Stomach (tissue), 9 donors: ENCODE results near the gene ZFPL1. TPM values are rescaled to one million over a fixed set of nuclear protein-coding genes. Genes with fewer than 3 reads are reported as not detected.

ENCODE experiments used
- DNase-seq, 2 donors: peaks; one replicate each; pipeline versions ENCODE4 v3.0.0 to v3.0.0-alpha.2; 2013 to 2019
- H3K27ac ChIP-seq, 5 donors: fragments of 200-600 bp in 4 of 5; sonication (generic) in 4 of 5; one replicate each; pipeline ENCODE4 v1.5.1; 2013 to 2019; ENCODE audit warnings: mild to moderate bottlenecking in 1 of 5, moderate library complexity in 1 of 5
- H3K27me3 ChIP-seq, 3 donors: fragments of 200-600 bp; sonication (generic); one replicate each; pipeline ENCODE4 v1.5.1; 2017 to 2019; ENCODE audit warnings: mixed run types in 1 of 3
- H3K36me3 ChIP-seq, 4 donors: fragments of 200-600 bp; sonication (generic); 1 replicate in 3 of 4; 2 replicates in 1 of 4; pipeline ENCODE4 v1.5.1; 2016 to 2019
- H3K4me1 ChIP-seq, 4 donors: fragments of 200-600 bp; sonication (generic); one replicate each; pipeline ENCODE4 v1.5.1; 2016 to 2019
- H3K4me3 ChIP-seq, 4 donors: fragments of 200-600 bp; sonication (generic) in 3 of 4; one replicate each; pipeline ENCODE4 v1.5.1; 2016 to 2019; ENCODE audit warnings: mild to moderate bottlenecking in 1 of 4
- H3K9me3 ChIP-seq, 4 donors: fragments of 200-600 bp; sonication (generic); one replicate each; pipeline ENCODE4 v1.5.1; 2016 to 2019
- EP300 ChIP-seq: sonication (generic); formaldehyde crosslinking; IDR thresholded peaks from one replicate; pipeline ENCODE4 v1.6.1; 2017; ENCODE audit warnings: antibody characterized with exemption
- POLR2A ChIP-seq, 4 donors: fragments of 450-650 bp; IDR thresholded peaks; one replicate each; pipeline ENCODE4 v1.6.1; 2016; ENCODE audit warnings: antibody characterized with exemption in 4 of 4, control low read depth in 2 of 4, mild to moderate bottlenecking in 1 of 4, moderate library complexity in 1 of 4
- POLR2AphosphoS5 ChIP-seq, 3 donors: sonication (generic); formaldehyde crosslinking; IDR thresholded peaks; one replicate each; pipeline ENCODE4 v1.6.1; 2016; ENCODE audit warnings: antibody characterized with exemption in 3 of 3
- WGBS, 5 donors: extraction: QIAGEN DNeasy Blood & Tissue Kit in 3 of 5; methylation state at CpG; one replicate each; pipeline versions ENCODE4 v1.1.5 to v1.1.7; 2013 to 2018; 5-methylcytosine and 5-hydroxymethylcytosine counted together
- intact Hi-C: fragments of 100-400 bp; cut with DNase I; formaldehyde crosslinking; loops from one replicate; pipeline ENCODE4 v1.15.1; 2023; ENCODE audit warnings: low total_unique reads
- polyA plus RNA-seq, 3 donors: library from polyadenylated mRNA; stranded (reverse); fragments of 200-250 nt; gene quantifications; one replicate each; pipeline ENCODE4 v1.2.3, GENCODE V29; 2013
- total RNA-seq, 5 donors: library from RNA; depleted of rRNA; stranded (reverse); fragments of >200 nt; gene quantifications; one replicate each; pipeline versions ENCODE4 v1.1.0 to v1.2.3, GENCODE V29; 2014 to 2016
- TF ChIP-seq, protein P1 (sequence below), 7 experiments: fragments of 450-650 bp in 4 of 7; fragments of 200-600 bp in 3 of 7; sonication (generic) in 3 of 7; IDR thresholded peaks; one replicate each; pipeline ENCODE4 v1.5.1; 2016 to 2019; ENCODE audit warnings: antibody characterized with exemption in 7 of 7, control low read depth in 2 of 7, mild to moderate bottlenecking in 1 of 7
- donor health status: healthy with polysubstance abuse.
- donor health status: Bipolar disorder and iron deficiency.
- donor health status: healthy.

ZFPL1 gene
- total and polyA plus RNA-seq, 8 donors: 17.6 to 62.0 (median 37.0) TPM

- Histone ChIP-seq H3K36me3 (peaks cover 14 to 30% (median 27%) of the 10 kb centered on the region in 4 donors), H3K27me3 (no peaks in the 10 kb centered on the region), H3K27ac (no peak overlapping the region), H3K4me1 (peaks cover 25 to 61% (median 54%) of the 10 kb centered on the region in 4 donors), H3K4me3 (no peak overlapping the region), H3K9me3 (no peaks in the 10 kb centered on the region)
- no peak for TF ChIP-seq POLR2A (IDR thresholded peaks at IDR 0.05)
- TF ChIP-seq EP300: no peak
- TF ChIP-seq, protein P1, sequence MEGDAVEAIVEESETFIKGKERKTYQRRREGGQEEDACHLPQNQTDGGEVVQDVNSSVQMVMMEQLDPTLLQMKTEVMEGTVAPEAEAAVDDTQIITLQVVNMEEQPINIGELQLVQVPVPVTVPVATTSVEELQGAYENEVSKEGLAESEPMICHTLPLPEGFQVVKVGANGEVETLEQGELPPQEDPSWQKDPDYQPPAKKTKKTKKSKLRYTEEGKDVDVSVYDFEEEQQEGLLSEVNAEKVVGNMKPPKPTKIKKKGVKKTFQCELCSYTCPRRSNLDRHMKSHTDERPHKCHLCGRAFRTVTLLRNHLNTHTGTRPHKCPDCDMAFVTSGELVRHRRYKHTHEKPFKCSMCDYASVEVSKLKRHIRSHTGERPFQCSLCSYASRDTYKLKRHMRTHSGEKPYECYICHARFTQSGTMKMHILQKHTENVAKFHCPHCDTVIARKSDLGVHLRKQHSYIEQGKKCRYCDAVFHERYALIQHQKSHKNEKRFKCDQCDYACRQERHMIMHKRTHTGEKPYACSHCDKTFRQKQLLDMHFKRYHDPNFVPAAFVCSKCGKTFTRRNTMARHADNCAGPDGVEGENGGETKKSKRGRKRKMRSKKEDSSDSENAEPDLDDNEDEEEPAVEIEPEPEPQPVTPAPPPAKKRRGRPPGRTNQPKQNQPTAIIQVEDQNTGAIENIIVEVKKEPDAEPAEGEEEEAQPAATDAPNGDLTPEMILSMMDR (IDR thresholded peaks at IDR 0.05): no peak
- no peak for TF ChIP-seq POLR2AphosphoS5 (IDR thresholded peaks at IDR 0.05)
- intact Hi-C loops: no loop called here
- WGBS, 5 donors: 85 to 90% (median 87%) methylated on average over 18 to 23 of the region's 23 CpGs
- DNase-seq: peak in 1 of 2 donors; percentile 41
Observed at GRCh38 chr11:65043881-65044501, 40.0 kb upstream of the ZFPL1 start.

DNA sequence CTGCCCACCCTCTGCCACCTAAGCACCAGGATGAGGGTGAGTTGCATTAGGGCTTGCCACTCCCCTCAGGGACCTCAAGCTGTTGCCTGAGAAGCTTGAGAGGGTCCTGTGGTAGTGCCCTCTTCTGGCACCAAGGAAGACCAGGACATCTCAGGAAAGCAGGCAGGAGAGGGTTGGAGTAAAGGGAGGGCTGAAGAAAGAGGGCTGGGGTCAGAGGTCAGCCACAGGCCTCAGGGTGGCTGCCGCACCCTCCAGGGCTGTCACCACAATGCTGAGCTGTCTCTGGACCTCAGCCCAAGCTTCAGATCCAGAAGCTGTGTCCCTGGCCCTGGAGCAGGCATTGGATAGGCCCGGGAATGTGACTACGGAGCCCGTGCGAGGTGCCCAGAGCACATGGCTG, 39.0 kb upstream of the ZFPL1 start:
- no peak for DNase-seq
- Histone ChIP-seq H3K27me3 (no peaks in the 10 kb centered on the region), H3K4me1 (peaks cover 22 to 56% (median 50%) of the 10 kb centered on the region in 4 donors), H3K27ac (no peak overlapping the region), H3K4me3 (no peak overlapping the region), H3K9me3 (no peaks in the 10 kb centered on the region), H3K36me3 (peaks cover 11 to 26% (median 23%) of the 10 kb centered on the region in 4 donors)
- 89 to 92% (median 90%) methylated on average over 5 of the region's 5 CpGs for WGBS, 5 donors
- intact Hi-C loops: no loop called here
- TF ChIP-seq POLR2AphosphoS5 (IDR thresholded peaks at IDR 0.05) (no peak), POLR2A (IDR thresholded peaks at IDR 0.05) (no peak), EP300 (no peak)
- TF ChIP-seq, protein P1 (IDR thresholded peaks at IDR 0.05): no peak

DNA sequence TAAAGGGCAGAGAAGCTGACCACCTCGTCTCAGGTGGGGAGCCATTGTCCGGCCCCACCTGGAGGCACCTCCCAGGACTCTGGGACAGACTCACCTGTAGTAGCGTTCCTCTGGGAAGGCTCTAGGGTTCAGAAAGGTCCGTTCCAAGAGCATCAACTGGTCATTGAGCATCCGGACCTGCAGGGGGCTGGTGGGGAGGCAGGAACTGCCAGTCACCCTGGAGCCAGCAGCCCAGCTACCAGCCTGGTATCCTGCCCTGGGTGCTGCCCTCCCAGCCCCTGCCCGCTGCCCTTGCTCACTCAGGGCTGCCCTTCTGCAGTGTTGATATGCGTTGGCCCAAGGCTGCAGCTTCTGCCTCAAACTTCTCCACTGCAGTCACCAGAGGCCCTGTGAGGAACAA, 38.3 kb upstream of the ZFPL1 start:
- Histone ChIP-seq H3K4me1 (peaks cover 16 to 50% (median 44%) of the 10 kb centered on the region in 4 donors), H3K27ac (no peak overlapping the region)
- intact Hi-C loops: no loop called here

GRCh38 chr11:65047581-65048422, 36.2 kb upstream of the ZFPL1 start:
- WGBS, 5 donors: 14 to 33% (median 16%) methylated on average over 29 to 56 of the region's 56 CpGs
- Histone ChIP-seq H3K4me1 (peaks cover 5 to 36% (median 31%) of the 10 kb centered on the region in 4 donors), H3K36me3 (peaks cover 11 to 26% (median 23%) of the 10 kb centered on the region in 4 donors), H3K27me3 (peaks cover 0 to 7% (median 0%) of the 10 kb centered on the region in 3 donors), H3K4me3 (peak overlapping the region; percentile 50 to 55 (median 51)), H3K27ac (peak overlapping the region in 4 of 5 donors; percentile 51 to 68 (median 64)), H3K9me3 (no peaks in the 10 kb centered on the region)
- intact Hi-C loops: no loop called here
- no peak for TF ChIP-seq POLR2A (IDR thresholded peaks at IDR 0.05)
- no peak for TF ChIP-seq POLR2AphosphoS5 (IDR thresholded peaks at IDR 0.05)
- TF ChIP-seq, protein P1 (IDR thresholded peaks at IDR 0.05): no peak
- TF ChIP-seq EP300: no peak
- peak in 1 of 2 donors; percentile 51 for DNase-seq

More for the DNA sequence above, 38.3 kb upstream of the ZFPL1 start:
- WGBS, 5 donors: 61 to 89% (median 88%) methylated on average over 2 to 7 of the region's 7 CpGs
- Histone ChIP-seq H3K27me3 (no peaks in the 10 kb centered on the region), H3K4me3 (no peak overlapping the region), H3K36me3 (peaks cover 11 to 26% (median 23%) of the 10 kb centered on the region in 4 donors), H3K9me3 (no peaks in the 10 kb centered on the region)
- no peak for DNase-seq
- TF ChIP-seq, protein P1 (IDR thresholded peaks at IDR 0.05): no peak
- TF ChIP-seq POLR2AphosphoS5 (IDR thresholded peaks at IDR 0.05) (no peak), EP300 (no peak), POLR2A (IDR thresholded peaks at IDR 0.05) (no peak)
